HG02852 (cell line): ENCODE results near the gene DUSP2.

Experiments
- ATAC-seq: cut with Tn5 transposase; IDR thresholded peaks from one replicate; pipeline ENCODE4 v1.9.1; 2021; ENCODE audit warnings: mild to moderate bottlenecking, moderate library complexity; ENCODE audit not compliant: unreplicated experiment

Gene DUSP2

DNA sequence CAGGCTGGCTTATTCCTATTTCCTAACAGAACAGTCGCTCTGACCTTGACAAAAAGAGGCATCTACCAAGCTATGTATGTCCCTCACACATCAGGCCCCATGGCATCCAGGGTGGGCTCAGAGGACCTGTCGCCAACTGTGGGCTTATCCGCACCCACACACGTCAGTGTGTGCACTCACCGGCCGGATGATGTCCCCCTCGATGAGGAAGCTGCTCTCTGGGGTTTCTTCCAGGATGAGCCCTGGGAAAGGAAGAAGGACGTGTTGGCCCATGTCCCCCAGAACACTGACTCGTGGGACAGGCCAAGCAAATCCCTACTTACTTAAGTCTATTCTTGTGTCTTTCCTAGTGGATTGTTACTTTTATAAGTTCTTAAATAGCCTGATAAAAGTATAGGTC lies 10.1 kb downstream of the DUSP2 start:
- no peak for ATAC-seq

DNA sequence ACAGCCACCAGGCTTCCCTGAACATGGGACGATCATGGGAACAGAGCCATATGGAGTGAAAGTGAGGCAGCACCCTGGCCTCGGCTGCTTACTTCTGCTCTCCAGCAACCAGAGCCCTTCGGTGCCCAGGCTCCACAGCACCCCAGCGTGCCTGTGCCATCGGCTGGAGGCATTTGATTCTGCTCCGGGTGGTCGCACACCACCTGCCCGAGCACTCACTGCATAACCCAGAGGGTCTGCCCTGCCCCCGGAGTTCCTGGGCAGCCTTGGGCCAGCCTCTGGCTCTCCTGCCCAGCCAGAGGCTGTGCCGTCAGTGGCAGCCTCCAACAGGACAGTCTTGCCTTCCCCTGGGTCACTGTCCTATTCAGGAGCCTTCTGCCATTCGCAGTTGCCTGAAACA lies 10.8 kb downstream of the DUSP2 start:
- no peak for ATAC-seq

DNA sequence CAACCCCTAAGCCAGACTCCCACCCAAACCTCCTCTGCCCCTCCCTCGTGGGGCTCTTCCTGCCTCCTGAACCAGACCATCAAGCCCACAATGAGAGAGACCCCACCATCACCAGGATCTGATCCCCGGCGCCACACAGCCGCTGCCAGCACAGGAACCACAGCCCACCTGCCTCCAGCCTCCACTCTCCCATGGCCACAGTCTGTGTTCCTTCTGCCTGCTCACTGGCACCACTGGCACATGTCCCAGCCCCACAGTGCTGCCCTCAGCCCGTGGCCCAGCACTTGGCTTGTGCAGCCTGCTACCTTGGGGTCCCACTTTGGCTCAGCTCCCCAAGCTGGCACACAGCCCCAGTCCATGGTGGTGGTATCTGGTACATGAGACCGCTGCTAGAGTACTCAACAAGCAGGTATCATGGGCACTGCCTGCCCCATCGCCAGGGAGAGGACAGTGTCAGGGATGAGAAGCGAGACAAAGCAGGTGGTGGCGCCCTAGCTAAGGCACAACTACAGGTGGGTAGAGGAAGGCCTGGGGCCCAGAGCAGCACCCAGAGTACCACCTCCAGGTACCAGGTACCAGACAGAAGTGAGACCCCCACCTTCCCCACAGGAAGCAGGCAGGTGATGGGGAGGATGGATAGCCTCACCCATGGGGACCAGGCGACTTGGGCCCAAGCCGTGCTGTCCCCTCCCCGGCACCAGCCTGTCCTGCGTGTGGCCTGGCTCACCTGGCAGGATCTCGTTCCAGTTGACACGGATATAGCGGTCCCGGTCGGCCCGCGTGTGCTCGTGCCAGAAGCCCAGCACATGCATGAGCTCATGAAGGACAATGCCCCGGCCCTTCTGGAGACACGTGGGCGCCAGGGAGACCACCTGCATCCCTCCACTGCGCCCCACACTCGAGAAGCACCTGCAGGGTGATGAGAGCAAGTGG lies 13.2 kb downstream of the DUSP2 start:
- ATAC-seq = no peak

DNA sequence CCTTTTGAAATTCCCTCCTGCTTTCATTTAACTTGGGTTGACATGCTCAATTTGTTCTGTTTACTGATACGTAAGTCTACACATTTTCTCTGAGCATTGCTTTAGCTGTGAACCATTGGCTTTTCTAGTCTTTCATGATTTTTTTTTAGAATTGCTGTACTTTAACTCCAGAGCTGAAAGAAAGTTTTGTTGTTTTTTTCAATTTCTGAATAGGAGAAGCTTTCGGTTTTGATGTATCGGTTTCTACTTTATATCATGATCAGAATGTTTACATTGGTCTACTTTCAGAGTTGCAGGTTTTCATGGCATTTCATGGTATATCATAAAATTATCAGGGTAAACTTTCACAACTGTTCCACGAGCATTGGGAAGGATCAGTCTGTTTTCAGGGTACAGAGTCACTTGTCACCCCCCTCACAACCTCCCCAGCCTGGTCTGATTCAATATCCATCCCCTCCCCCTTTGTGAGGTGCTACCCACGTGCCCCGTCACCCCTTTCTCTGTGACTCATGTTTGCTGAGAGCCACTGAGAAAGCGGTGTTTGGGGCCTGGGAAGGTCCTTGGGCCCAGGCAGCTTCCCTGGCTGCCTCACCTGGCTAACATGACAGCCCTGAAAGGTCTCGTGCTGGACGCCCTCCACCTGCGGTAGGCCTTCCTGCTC lies 14.0 kb downstream of the DUSP2 start:
- no peak for ATAC-seq

DNA sequence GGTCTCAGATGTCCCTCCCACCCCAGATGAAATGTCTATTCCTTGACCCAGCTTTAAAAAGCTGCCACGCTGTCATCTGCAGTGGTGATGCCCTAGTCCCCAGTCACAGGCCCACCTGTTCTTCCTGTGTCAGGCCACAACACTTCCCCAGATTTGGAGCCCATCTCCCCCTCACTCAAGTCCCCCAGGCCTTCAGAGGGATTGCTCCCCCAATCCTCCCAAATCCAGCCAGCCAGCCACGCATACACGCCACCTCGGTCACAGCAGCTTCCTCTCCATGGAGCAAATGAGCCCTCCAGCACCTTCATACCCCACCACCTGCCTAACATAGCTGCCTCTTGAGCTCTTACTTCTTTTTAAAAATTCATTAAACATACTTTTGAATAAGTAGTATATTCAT lies 14.8 kb downstream of the DUSP2 start:
- ATAC-seq = no peak

DNA sequence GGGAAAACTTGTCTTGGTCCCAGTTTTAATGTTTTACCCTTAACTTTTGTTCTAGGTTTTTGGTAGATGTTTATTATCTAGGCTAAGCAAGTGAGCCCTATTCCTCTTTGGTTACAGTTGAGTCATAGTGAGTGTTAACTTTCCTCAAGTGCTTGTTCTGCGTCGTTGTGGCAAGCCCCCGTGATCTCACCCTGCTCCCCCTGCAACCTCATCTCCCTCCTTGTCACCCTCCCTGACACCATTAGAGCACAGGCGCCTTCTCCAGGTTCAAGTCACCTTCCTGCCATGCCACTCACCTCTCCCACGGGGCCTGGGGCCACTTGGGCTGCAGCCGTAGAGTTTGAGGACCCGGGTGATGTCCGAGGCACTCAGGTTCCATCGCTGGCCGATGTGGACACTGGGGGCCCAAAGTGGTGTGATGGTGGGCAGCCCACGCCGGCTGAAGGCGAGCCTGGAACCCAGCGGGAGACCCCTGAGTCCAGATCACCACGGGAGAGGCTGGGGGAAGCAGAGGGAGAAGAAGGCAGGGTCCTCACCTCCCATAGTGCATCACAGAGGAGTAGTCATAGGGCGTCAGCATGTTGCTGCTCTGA lies 15.6 kb downstream of the DUSP2 start:
- ATAC-seq = no peak

DNA sequence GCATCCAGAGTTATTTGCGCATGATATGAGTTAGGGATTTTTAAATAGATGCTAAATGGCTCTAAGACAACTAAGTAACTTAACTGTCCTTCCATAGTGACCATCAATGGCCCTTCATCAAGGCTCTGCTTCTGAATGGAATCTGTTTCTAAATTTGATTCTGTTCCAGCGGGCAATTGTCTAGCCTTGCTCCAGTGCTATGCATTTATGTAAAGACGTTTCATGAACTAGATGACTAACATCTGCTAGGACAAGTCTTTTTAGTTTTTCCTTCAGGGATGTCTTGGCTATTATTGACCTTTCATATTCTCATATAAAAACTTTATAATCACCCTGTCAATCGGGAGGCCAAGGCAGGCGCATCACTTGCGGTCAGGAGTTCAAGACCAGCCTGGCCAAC lies 16.8 kb downstream of the DUSP2 start:
- no peak for ATAC-seq

DNA sequence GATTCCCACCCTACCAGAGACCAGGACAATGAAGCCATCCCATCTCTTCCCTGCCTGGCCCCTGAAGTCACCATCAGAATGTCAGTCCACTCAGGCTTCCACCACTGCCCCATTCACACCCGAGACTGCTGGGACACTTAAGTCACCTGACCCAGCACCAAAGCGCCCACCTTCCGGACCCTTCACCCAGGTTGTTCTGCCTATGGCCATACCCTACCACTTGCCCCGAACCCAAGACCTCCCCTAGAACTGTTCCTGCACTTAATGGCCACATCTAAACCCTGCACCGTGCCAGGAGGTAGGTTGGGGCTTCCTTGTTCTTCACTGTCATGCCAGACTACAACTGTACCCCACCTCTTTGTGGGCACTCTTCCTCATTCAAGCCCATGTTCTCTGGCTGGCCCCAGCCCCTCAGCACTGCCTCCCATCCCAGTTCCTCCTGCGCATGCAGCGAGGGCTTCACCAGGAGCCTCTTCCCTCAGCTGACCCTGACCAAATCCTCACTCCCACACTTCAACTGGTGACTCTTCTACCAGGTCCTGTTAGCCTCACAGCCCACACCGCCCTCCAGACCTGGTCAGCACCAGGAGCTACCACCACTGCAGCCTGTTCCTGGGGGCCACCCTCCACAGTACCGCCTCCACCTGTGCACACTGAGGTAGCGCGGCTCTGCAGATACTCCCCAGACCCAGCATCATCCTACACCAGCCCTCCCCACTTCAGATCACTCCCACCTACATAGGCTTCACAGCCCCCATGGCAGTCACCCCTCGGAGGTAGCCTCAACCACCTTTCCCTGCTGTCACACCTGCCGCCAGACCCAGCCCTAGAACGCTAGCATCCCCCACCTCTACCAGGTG lies 20.6 kb downstream of the DUSP2 start:
- ATAC-seq = no peak

DNA sequence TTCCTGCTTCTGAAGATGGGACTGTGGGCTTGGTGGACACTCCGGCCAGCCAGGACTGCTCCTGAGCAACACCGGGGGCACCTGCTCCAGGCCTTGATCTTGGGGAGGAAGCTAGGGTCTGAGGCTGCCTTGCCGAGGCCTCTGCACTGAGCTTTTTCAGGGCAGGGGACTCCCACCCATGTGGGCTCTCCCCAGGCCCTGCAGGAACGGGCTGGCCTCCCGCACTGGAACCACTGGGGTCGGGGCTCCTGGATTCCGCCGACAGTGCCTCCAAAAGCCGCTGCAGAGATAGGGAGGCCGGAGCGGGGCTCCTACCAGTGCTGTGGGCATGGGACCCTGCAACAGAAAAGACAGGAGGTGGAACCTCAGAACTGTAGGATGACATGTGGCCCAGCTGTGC lies 21.3 kb downstream of the DUSP2 start:
- no peak for ATAC-seq

DNA sequence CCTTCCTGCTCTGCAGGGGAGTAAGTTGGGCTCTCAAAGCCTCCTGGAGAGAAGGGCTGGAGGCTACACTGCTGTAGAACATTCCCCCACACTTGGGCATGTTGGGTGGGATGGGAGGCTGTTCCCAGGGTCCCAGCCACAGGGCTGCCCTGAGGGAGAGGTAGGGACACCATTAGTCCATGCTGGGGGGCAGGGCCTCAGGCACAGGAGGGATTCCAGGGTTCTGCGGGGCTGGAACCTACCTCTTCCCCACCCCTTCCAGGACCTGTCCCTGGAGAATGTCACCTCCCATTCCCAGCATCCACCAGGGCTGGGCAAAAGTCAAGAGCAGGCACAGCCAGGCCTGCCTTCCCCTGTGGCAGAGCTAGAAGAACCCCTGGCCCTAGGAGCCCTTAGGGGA lies 21.9 kb downstream of the DUSP2 start:
- ATAC-seq = no peak

DNA sequence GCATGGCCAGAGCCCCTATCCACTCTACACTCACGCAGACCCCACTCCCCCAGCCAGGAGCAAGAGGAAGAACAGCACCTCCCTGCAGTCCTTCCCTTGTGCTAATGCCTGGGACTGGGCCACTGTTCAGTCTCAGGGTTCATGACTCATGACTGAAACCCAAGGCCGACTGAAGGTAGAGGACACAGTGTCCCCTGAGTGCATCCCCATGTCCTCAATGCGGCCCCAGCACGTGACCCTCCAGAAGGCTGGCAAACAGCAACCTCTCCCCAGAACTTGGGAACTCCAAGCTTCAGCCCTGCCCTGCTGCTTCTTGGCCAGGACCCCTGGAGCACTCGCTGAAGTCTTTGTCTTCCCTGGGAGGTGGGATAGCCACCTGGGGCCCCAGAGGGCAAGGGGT lies 22.8 kb downstream of the DUSP2 start:
- ATAC-seq = no peak

DNA sequence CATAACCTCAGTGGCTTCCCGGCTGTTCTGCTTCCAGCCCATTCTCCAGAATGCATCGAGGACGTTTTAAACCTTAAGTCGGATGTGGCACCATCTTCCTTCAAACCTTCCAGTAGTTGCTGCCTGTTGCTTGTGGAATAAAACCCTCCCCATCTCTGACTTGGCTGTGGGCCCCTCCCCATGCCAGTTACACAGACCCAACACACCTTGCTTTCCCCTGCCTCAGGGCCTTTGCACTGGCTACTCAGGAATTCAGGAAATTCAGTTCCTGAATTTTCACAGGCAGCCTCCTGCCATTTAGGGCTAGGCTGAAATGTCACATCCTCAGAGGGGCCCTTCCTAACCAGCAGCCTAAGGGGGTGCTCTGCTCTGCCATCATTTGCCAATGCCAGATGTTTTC lies 23.8 kb downstream of the DUSP2 start:
- no peak for ATAC-seq

DNA sequence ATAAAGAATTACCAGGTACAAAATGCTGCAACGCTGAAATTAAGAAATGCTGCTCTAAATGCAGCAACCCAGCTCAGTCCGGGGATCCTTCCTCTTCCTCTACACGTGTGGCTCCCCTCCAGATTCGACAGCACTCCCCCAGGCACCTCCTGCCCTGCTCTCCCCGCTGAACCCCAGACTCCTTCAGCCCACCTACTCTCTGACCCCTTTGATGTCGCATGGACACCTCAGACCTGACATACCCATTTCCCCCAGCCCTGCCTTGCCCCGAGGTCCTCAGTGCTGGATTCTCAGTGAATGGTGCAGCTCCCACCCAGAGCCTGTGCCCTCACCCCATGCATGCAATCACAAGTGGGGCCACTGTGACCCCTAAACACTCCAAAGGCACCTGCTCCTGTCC lies 24.2 kb downstream of the DUSP2 start:
- no peak for ATAC-seq

DNA sequence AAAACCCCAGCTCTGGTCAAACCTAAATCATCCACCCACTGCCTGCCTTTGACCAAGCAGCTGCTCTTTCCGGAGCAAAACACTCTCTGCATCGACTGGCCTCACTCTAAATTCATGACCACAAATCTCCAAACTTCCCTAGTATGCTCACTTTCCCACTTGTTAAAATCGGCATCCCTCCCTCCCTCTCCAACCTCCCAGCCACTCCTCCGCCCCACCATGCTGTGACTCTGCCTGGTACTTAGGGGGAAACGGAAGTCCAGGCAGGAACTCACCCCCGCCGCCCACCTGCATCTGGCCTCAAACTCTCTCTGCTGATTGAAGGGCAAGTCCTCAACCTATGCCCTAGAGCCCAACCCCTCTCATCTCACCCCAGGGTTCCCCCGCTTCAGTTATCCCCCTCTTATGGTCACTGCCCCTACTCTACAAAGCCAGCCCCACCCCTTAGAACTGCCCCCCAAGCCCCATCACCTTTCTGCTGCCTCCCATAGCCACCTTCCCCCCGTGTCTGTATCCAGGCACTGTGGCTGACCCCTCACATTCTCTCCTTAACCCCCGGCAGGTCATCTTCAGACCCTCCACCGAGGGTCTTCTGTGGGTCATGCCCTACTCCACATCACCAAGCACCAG lies 25.0 kb downstream of the DUSP2 start:
- ATAC-seq = no peak

DNA sequence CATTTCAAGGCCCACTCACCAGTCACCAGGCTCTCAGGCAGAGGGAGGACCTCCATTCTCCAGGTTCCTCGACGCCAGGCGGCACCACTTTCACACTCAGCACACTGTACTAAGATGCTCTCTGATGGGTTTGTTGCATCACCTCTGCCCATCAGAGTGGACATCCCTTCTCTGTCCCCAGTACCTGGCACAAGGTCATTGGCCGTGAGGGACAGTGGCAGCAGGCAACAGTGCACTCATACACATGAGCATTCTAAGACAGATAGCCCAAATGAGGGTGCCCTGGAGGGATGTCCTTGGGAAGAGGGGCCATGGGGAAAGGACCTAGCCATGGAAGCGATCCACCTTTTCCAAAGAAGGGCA lies 25.9 kb downstream of the DUSP2 start:
- ATAC-seq = no peak

DNA sequence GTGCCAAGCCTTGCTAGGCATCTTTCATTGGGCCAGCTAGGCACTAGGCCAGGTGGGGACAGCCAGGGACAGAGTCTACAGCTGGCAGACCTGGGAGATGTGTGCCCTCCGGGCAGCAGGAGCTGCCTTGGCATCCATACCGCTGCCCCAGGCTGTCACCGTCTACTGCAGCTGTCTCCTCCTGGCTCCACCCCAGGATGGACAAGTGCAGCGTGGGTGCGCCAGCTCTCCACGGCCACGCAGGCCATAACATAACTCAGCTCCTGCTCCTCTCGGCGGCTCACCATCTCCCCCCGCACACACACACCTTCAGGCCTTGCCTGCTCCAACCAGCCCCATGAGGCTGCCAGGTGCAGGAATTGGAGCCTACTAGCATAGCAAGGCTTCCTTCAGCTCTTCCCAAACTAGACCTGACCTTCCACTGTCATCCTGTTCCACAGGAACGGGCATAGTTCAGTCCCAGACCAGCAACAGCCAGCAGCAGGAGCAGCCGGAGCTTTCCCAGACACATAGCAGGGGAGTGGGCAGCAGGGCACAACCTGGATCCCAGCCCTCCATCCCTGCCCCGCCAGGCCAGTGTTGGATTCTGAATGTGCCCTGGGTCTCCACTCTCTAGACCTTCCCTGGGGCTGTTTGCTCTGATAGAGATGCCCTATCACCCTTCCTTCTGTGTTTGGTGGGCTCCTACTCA lies 26.4 kb downstream of the DUSP2 start:
- ATAC-seq = no peak

DNA sequence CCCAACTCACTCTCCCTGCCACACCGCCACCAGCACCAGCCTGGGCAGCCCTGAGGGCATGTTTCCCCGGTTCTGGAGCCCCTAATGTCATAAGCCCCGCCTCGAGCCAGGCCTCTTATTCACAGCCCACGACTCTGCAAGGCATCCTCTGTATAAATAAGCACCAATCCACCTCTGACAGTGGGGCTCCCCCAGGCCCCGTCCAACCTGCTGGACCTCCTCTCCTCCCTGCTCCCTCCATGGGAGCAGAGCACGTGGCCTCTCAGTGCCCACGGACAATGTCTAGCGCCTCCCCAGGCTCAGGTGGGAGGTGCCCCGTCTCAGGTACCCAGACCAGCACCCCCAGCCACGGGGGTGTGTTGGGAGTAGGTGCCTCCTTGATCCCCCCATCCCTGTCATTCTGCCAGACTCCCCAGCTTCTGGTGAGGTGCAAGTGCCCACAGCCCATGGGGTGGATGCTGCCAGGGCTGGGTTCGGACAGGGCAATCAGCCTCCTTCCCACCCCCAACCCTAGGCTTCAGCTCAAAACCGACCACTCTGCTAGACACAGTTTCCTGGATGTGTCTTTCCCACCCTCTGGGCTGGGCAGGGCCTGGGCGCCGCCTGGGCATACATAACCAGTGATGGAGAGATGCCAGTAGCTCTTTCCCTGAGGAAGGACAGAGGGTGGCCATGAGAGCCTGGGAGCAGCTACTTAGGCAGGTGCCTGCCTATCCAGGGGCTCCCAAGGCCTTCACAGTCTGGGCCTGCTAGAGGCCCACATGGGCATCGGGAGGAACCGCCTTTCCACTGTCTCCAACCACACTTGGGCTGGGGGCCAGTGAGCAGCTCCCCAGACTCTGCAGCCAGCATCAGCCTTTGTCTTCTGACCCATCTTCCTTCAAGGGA lies 27.3 kb downstream of the DUSP2 start:
- ATAC-seq = no peak

DNA sequence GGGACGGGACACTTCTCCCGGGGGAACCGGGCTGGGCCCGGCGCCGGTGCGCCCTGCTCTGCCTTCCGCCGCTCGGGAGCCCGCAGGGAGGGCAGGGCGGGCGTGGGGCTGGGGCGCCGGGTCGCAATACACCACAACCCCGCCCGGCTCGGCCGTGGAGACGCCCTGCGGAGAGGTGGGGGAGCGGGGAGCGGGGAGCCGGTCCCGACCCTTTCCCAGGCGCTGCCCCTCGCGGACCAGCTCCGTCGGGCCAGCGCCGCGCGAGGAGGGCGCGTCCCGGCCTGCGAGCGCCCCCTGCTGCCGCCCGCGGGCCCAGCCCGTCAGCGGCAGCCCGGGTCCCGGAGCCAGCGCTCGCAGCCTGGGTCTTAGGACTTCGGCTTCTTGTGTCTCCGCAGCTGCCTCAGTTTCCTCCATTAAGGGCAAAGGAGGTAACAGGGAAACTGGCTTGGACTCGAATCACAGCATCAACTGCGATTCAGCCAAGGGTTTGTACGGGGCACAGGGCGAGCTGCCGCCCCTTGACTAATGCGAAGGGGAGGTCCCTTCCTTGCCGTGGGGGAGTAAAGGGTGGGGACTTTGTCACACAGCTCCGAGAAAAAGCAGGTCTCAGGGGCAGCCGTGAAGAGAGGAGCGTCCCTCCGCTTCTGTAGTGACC lies 28.2 kb downstream of the DUSP2 start:
- ATAC-seq = peak; percentile 73

DNA sequence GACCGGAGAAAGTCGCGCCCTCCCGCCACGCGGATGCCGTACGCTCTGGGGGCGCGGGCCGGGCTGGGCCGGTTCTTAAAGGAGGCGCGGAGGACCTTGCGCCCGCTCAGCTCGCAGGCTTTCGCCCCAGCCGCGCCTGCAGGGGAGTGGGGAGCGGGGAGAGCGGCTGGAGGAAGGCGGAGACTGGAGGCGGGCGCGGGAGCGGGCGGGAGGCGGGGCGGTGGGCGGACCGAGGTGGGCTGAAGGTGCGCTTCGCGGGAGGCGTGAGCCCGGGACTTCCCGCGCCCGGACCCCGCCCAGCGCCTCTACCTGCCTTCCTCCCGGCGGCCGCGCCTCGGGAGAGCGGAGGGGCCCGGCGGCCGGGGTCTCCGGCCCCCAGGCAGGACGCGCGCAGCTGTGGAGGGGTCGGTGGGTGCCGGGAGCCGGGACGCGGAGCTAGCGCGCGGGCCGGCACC lies 28.8 kb downstream of the DUSP2 start, which contains the start of gene ADRA2B:
Gene ADRA2B, minus strand, starts transcription at position 148 of the 455 bp plus-strand sequence. CDS start 422 bp downstream, outside the sequence.
- peak; percentile 49 for ATAC-seq
